ENCODE data around the gene ZSCAN5A.
"Not testable (repeated sequence)": the region's sequence is repeated elsewhere in the genome, so short reads cannot be mapped to it uniquely, and the experiment has no call there.

ZSCAN5A gene

GRCh38 chr19:56314381-56315076, at the start of gene ZSCAN5A:
ZSCAN5A (minus strand) TSS chr19:56314839; CDS start chr19:56225046, 89,793 bp downstream.
- peak; percentile 93 for DNase-seq (ENCODE audit: low read depth)

DNA sequence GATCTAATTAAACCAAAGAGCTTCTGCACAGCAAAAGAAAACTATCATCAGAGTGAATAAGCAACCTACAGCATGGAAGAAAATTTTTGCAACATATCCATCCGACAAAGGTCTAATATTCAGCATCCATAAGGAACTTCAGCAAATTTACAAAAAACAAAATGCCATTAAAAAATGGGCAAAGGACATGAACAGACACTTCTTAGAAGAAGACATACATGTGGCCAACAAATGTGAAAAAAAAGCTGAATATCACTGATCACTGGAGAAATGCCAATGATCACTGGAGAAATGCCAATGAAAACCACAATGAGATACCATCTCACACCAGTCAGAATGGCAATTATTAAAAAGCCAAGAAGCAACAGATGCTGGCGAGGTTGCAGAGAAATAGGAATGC, 46.2 kb upstream of the ZSCAN5A start:
- no peak for DNase-seq (ENCODE audit: low read depth)

GRCh38 chr19:56356944-56357343, 42.3 kb upstream of the ZSCAN5A start:
- no peak for DNase-seq (ENCODE audit: low read depth)

DNA sequence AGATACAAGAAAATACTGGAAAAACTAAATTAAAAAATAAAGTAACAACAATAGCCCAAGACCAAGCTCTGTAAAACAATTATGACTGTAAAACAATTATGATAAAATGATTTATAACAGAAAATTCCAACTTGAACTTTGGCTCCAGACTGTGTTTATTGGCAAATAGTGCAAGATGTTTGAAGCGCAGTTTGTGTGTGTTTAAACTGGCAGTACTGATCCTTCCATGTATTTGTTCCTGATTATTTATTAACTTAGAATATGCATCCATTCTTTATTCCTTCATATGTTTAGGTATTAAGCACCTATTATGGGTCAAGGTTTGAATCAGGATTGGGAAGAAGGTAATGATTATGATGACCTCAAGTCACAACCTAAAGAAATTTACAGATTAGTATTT, 40.9 kb upstream of the ZSCAN5A start:
- DNase-seq (ENCODE audit: low read depth): no peak

DNA sequence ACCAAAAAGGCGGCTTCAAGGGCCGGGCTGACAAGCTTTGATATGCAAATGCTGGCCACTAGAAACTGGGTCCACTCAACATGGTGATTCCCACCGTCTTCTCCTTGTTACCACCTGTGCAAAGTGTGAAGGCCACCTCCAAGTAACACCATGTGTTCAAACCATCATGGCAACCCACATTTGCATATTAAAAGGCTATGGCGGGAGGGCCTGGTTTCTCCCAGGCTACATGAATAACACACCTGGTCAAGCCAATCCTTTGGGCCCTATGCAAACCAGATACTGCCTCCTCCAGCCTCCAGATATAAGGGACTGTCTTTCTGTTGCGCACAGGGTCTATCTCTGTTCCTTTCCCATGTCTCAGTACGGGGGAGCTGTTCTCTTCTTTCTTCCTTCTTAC, 36.6 kb upstream of the ZSCAN5A start:
- no peak for DNase-seq (ENCODE audit: low read depth)

DNA sequence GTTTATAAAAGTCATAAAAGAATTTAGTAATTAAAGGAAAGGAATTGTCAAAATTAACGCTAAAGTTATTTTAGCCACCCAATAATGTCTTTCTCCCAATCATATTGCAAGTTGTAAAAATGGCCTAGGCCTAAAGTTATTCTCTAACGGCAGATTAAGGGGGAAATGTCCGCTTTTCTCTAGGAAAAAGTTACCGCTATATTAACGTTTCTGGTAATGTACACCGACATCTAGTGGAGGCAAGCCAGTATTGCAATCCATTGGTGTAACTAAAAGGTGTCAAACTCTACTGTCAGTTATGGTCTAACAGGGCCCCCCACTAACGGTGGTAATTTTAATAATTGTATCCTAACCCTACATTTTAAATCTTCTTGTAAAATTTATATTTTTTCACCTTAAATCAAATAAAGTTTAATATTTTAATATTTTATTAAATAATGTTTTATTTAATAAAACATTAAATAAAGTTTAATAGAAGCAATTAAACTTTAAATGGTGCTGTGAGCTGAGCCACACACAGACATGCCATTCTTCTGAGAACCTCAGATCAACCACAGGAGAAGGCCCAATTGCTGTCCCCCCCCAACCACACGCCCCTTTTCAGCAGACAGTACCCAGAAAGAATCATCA, 35.9 kb upstream of the ZSCAN5A start:
- DNase-seq (ENCODE audit: low read depth): peak; percentile 5

GRCh38 chr19:56348289-56348877, 33.7 kb upstream of the ZSCAN5A start:
- peak; percentile 5 for DNase-seq (ENCODE audit: low read depth)

DNA sequence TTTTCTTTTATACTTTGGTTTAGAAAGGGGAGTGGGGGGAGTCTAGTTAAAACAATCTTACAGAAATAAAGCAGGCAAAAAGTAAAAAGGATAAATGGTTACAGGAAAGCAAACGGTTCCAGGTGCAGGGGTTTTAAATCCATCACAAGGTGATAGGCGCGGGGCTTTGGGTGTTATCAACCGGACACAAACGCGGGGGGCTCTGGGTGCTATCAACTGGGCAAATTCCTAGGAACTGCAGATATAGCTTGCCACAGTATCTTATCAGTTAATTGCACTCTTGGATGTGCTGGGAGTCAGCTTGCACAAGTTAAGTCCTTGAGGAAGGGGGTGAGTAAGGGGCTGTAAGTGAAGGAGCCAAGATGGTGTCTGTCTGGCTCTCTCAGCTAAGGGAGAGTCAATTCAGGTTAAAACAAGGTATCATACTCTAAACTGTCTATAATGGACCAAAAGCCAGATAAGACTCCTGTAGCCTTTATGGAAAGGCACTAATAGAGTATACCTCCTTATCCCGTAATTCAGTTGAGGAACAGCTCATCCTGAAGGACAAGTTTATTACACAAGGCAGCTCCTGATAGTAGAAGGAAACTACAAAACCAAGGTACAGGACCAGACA, 32.6 kb upstream of the ZSCAN5A start:
- no peak for DNase-seq (ENCODE audit: low read depth)

GRCh38 chr19:56341948-56342347, 27.3 kb upstream of the ZSCAN5A start:
- DNase-seq (ENCODE audit: low read depth): no peak

GRCh38 chr19:56339031-56339430, 24.4 kb upstream of the ZSCAN5A start:
- not testable (repeated sequence) for DNase-seq (ENCODE audit: low read depth)

- not testable (repeated sequence) for DNase-seq (ENCODE audit: low read depth)
Observed at GRCh38 chr19:56337077-56337476, 22.4 kb upstream of the ZSCAN5A start.

DNA sequence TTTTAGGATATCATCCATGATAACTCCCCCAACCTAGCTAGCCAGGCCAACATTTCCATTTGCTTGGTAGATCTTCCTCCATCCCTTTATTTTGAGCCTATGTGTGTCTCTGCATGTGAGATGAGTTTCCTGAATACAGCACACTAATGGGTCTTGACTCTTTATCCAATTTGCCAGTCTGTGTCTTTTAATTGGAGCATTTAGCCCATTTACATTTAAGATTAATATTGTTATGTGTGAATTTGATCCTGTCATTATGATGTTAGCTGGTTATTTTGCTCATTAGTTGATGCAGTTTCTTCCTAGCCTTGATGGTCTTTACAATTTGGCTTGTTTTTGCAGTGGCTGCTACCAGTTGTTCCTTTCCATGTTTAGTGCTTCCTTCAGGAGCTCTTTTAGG, 20.7 kb upstream of the ZSCAN5A start:
- not testable (repeated sequence) for DNase-seq (ENCODE audit: low read depth)

- DNase-seq (ENCODE audit: low read depth): no peak
Observed at GRCh38 chr19:56333506-56333905, 18.9 kb upstream of the ZSCAN5A start.

GRCh38 chr19:56332695-56333094, 18.1 kb upstream of the ZSCAN5A start:
- DNase-seq (ENCODE audit: low read depth): no peak

DNA sequence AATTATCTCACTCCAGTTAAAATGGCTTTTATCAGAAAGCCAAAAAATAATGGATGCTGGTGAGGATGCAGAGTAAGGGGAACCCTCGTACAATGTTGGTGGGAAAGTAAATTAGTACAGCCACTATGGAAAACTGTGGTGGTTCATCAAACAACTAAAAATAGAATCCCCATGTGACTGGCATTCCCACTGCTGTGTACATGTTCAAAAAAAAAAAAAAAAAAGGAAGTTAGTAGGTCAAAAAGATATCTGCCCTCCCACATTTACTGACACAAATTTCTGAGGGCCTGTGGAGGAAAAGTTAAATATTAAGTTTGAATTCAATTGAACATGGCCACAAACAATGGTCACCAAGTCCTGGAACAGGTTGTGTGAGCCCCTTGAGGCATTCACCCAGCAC, 9.8 kb upstream of the ZSCAN5A start:
- DNase-seq (ENCODE audit: low read depth): no peak

DNA sequence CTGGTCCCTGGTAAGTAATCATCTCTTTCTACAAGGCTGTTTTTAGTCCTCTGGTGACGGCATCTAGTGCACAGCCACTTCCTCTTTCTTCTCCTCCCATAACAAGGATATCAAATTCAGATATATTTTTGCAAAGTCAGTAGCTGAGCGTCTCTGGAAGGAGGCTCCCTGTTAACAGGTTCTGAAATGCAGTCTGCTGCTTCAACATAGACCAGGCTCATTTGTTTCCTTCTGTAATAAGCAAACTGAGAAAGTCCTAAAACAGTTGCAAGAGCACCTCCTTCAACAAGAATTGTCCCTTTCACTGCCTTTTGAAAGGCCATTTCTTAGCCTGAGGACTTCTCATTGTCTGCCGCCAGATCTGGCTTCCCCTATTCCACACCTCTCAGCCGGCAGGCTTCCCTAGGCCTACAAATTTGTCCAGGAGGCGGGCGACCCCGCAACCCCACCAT, 7.4 kb upstream of the ZSCAN5A start:
- no peak for DNase-seq (ENCODE audit: low read depth)

- no peak for DNase-seq (ENCODE audit: low read depth)
Observed at GRCh38 chr19:56321254-56321988, 6.8 kb upstream of the ZSCAN5A start.

DNA sequence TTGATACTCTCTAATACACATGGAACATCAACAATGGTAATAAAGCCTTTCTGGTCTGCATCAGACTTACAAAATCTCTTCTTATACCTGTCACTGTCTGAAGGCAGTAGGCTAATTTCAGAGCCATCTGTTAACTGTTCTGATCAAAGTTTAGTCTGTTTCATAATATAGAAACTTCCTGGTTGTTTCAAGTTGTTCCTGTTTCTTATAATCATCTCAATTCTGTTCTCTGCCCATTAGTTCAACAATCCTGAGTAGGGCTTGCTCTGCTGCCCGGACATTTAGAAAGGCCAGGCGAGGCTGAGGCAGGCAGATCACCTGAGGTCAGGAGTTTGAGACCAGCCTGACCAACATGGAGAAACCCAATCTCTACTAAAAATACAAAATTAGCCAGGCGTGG, 5.4 kb upstream of the ZSCAN5A start:
- DNase-seq (ENCODE audit: low read depth): no peak

- no peak for DNase-seq (ENCODE audit: low read depth)
Observed at GRCh38 chr19:56317749-56318148, 3.1 kb upstream of the ZSCAN5A start.

GRCh38 chr19:56316728-56317127, 2.1 kb upstream of the ZSCAN5A start:
- no peak for DNase-seq (ENCODE audit: low read depth)

DNA sequence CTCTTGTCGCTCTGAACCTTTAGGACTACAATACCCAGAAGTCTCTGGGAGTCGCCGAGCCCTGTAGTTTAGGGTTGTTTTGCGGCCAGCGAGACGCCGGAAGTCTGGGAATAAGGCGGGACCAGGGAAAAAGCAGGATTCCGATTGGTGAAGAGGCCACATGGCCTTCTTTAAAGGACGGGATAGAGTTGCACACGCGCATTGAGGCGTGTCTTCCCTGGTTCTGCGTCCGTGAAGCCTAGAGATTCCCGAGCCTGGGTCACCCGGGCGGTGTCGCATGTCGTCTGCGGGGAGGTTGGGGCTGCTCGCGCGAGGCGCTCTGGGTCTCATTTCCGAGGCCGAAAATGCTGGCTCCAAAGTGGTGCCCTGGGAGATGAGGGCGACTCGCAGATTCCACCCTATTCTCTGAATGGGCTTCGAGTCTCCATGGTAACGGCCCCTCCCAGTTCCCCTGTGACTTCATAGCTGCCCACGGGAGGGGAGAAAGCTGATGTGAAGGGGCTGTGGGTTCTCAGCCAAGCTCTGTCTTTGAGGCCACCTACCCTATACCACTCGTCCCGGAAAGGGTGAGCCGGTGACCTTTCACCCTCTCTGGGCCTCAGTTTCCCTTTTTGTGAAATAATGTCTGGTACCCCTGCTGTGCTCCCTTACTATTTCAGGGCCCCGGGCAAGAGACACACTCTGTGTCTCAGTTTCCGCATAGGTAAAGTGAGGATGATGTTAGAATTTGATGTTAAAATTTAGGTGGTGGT, 614 bp upstream of the ZSCAN5A start:
- peak; percentile 80 for DNase-seq (ENCODE audit: low read depth)

GRCh38 chr19:56314018-56314380, 640 bp downstream of the ZSCAN5A start:
- DNase-seq (ENCODE audit: low read depth): no peak
